Activated CD4-positive, CD25-positive, alpha-beta regulatory T cell (primary cell): ENCODE results near the gene SFXN1.

Experiments used
- DNase-seq, 4 experiments: peaks; one replicate each; lab custom pipeline; 2025; lab: John Stamatoyannopoulos, UW

SFXN1 gene

GRCh38 chr5:175573493-175574269 lies 95.3 kb downstream of the SFXN1 start:
- DNase-seq: no peak

- no peak for DNase-seq
Measured at GRCh38 chr5:175575301-175575700, 96.9 kb downstream of the SFXN1 start.

GRCh38 chr5:175576096-175576495 lies 97.7 kb downstream of the SFXN1 start:
- no peak for DNase-seq

GRCh38 chr5:175576591-175576990 lies 98.2 kb downstream of the SFXN1 start:
- DNase-seq: no peak
